Esophagus muscularis mucosa (tissue), 4 donors: ENCODE data around the gene PDX1. TPM values are rescaled to one million over a fixed set of nuclear protein-coding genes. Genes with fewer than 3 reads are reported as not detected.

Experiments
- DNase-seq: peaks from one replicate; pipeline ENCODE4 v3.0.0-alpha.2; 2017; ENCODE audit errors: extremely low spot score
- H3K27ac ChIP-seq, 4 donors: fragments of 200-600 bp; sonication (generic); replicated peaks in 1 of 4; 1 replicate in 3 of 4; 2 replicates in 1 of 4; pipeline ENCODE4 v1.5.1; 2016 to 2019; ENCODE audit warnings: mild to moderate bottlenecking in 1 of 4
- H3K27me3 ChIP-seq, 4 donors: fragments of 200-600 bp; sonication (generic); one replicate each; pipeline versions ENCODE4 v1.5.1 to v1.6.0; 2016 to 2019
- H3K36me3 ChIP-seq, 4 donors: fragments of 200-600 bp; sonication (generic); one replicate each; pipeline ENCODE4 v1.5.1; 2016 to 2019
- H3K4me1 ChIP-seq, 4 donors: fragments of 200-600 bp; sonication (generic); one replicate each; pipeline ENCODE4 v1.5.1; 2016 to 2019
- H3K4me3 ChIP-seq, 4 donors: fragments of 200-600 bp; sonication (generic); 1 replicate in 2 of 4; 2 replicates in 2 of 4; pipeline ENCODE4 v1.5.1; 2016 to 2019; ENCODE audit warnings: mild to moderate bottlenecking in 4 of 4, moderate library complexity in 1 of 4
- H3K9me3 ChIP-seq, 4 donors: fragments of 200-600 bp; sonication (generic); 1 replicate in 3 of 4; 2 replicates in 1 of 4; pipeline ENCODE4 v1.5.1; 2016 to 2019
- EP300 ChIP-seq: sonication (generic); formaldehyde crosslinking; IDR thresholded peaks from one replicate; pipeline ENCODE4 v1.6.1; 2017; ENCODE audit warnings: antibody characterized with exemption
- POLR2A ChIP-seq: fragments of 450-650 bp; IDR thresholded peaks from one replicate; pipeline ENCODE4 v1.6.1; 2017; ENCODE audit warnings: antibody characterized with exemption, moderate library complexity, mild to moderate bottlenecking, low read depth
- POLR2AphosphoS5 ChIP-seq, 2 donors: sonication (generic); formaldehyde crosslinking; IDR thresholded peaks; one replicate each; pipeline ENCODE4 v1.6.1; 2017; ENCODE audit warnings: antibody characterized with exemption in 2 of 2
- WGBS: methylation state at CpG from one replicate; pipeline ENCODE4 v1.1.5; 2018; 5-methylcytosine and 5-hydroxymethylcytosine counted together
- intact Hi-C: fragments of 100-400 bp; cut with DNase I; formaldehyde crosslinking; loops from one replicate; pipeline ENCODE4 v1.15.1; 2023
- total RNA-seq, 4 donors: library from RNA; depleted of rRNA; stranded (reverse); fragments of >200 nt; gene quantifications; one replicate each; pipeline versions ENCODE4 v1.1.0 to v1.2.1, GENCODE V29; 2016
- TF ChIP-seq, protein P1 (sequence below), 3 experiments: fragments of 200-600 bp in 2 of 3; fragments of 450-650 bp in 1 of 3; sonication (generic) in 2 of 3; IDR thresholded peaks; one replicate each; pipeline ENCODE4 v1.5.1; 2017 to 2019; ENCODE audit warnings: antibody characterized with exemption in 3 of 3, mild to moderate bottlenecking in 2 of 3, moderate library complexity in 1 of 3

The PDX1 gene
- total RNA-seq, 4 donors from 2014 or later: not detected

DNA sequence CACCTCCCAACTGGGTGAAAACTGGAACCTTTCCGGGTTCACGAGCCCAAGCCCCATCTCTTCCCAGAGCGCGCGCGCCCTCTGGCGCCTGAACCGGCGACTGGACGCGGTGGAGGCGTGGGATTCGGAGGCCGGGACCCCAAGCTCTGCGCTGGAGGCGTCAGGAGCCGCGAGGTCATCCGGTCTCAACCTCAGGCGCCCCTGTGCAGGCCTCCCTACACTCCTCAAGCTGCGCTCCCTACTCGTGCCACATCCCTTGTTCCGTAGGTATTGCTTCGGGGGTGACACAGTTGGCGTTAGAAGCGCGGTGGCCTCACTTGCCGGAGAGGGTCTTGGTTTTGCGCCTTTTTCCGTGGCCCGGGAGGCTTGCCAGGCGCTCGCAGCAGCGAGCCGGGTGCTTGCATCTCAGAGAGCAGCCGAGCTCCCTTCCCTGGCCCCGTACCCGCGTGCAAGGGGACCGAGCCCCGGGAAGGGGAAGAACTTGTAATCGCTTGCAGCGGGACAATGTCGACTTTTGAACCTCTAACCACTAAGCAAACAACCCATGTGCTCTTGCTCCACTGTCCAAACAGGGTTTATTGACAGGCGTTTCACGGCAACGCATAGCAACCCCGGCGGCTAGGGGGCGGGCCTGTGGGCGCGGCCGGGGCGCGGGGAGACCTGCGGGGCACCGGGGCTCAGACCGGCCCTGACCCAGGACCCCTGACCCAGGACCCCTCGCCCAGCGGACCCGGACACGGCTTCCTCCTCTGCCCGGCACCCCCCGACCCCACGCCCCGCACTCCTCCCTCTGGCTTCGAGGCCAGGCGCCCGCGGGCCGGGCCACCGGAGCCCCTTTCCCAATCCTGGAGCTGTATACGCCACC, 40.8 kb downstream of the PDX1 start:
- Histone ChIP-seq H3K27me3 (peaks cover 0 to 98% (median 75%) of the 10 kb centered on the region in 4 donors), H3K4me1 (peaks cover 18 to 25% (median 19%) of the 10 kb centered on the region in 4 donors), H3K36me3 (no peaks in the 10 kb centered on the region), H3K9me3 (no peaks in the 10 kb centered on the region), H3K27ac (no peak overlapping the region), H3K4me3 (peak overlapping the region; percentile 36 to 53 (median 42))
- DNase-seq: no peak
- 1% methylated on average over 18 of the region's 73 CpGs for WGBS
- intact Hi-C loops: no loop called here
- TF ChIP-seq, protein P1, sequence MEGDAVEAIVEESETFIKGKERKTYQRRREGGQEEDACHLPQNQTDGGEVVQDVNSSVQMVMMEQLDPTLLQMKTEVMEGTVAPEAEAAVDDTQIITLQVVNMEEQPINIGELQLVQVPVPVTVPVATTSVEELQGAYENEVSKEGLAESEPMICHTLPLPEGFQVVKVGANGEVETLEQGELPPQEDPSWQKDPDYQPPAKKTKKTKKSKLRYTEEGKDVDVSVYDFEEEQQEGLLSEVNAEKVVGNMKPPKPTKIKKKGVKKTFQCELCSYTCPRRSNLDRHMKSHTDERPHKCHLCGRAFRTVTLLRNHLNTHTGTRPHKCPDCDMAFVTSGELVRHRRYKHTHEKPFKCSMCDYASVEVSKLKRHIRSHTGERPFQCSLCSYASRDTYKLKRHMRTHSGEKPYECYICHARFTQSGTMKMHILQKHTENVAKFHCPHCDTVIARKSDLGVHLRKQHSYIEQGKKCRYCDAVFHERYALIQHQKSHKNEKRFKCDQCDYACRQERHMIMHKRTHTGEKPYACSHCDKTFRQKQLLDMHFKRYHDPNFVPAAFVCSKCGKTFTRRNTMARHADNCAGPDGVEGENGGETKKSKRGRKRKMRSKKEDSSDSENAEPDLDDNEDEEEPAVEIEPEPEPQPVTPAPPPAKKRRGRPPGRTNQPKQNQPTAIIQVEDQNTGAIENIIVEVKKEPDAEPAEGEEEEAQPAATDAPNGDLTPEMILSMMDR (IDR thresholded peaks at IDR 0.05): peak in 1 of 3 experiments; percentile 31
- no peak for TF ChIP-seq EP300

DNA sequence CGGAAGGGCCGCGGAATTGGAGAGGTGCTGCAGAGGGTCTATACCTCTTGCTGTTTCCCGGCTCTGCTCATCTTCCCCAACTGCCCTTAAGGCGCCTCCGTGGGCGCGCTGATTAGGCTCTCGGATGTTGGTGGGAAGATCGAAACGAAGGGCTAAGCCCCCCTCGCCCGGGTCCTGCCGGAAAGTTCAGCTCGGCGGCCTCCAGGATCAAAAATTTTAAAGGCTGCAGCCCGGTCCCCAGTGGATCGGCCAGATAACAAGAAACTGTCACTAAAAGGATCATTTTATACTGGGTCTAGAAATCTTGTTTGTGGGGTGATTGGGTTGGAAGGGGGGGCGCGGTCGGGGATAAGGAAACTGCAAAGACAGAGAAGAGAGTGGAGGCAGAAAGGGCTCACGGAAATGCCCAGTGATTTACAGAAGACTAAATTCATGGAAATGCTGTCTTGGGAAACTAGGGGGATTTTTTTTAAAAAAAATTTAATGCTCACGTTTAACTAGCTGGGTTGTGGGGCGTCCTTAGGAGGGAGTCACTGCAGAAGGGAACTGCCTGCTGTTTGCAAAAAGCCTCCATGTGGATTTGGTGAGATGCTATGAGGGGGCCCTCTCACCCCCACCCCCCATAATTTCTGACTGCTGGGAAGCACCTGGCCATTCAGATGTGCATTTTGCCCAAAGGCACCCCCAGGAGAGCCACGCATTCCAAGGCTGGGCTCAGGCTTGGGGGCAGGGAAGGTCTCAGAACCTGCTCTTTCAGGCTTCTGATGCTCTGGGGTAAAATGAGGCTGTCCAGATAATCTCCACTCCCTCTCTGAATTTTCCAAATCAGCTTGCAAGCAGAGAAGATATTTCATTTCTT, 41.7 kb downstream of the PDX1 start:
- Histone ChIP-seq H3K36me3 (no peaks in the 10 kb centered on the region), H3K27me3 (peaks cover 0 to 98% (median 76%) of the 10 kb centered on the region in 4 donors), H3K9me3 (no peaks in the 10 kb centered on the region), H3K4me3 (peak overlapping the region; percentile 36 to 53 (median 42)), H3K4me1 (peaks cover 20 to 33% (median 25%) of the 10 kb centered on the region in 4 donors), H3K27ac (no peak overlapping the region)
- TF ChIP-seq EP300: no peak
- TF ChIP-seq, protein P1 (IDR thresholded peaks at IDR 0.05): no peak
- TF ChIP-seq POLR2A: no peak
- TF ChIP-seq POLR2AphosphoS5 (IDR thresholded peaks at IDR 0.05): no peak
- no peak for DNase-seq
- intact Hi-C loops: no loop called here
- WGBS: 15% methylated on average over 18 of the region's 25 CpGs

DNA sequence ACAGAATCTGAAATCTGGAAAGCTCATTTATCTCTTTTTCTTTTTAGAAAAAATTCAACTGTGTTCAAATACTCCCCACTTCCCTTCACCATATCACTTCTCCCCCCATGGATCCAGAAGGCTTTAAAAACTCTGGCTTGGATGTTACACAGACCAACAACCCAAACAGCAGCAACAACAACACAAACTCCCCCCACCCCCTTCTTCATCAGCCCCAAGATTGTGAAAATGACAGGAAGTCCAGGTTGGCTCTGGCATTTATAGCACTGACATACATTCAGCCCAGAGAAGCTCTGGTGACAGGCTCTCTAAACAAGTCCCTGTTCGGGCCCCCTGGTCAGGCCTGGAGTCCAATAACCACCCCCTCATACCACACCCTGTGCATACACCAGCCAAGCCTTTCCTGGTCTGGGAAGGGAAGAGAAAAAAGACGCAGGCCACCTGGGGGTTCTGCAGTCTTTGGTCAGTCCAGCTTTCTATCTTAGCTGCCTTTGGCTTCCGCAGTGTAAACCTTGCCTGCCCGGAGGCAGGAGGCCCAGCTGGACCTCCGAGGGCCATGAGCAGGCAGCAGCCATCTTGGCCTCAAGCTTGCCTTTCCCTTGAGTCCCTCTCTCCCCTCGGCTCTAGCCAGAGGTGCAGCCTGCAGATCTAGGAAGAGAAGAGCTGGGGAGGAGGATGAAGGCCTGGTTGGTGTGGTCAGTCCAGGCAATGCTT, 42.5 kb downstream of the PDX1 start:
- peaks cover 20 to 40% (median 32%) of the 10 kb centered on the region in 4 donors for H3K4me1 ChIP-seq
- no peak overlapping the region for H3K27ac ChIP-seq
- WGBS: 57% methylated on average over 5 of the region's 6 CpGs
- peaks cover 0 to 98% (median 80%) of the 10 kb centered on the region in 4 donors for H3K27me3 ChIP-seq
- intact Hi-C loops: no loop called here
- TF ChIP-seq, protein P1 (IDR thresholded peaks at IDR 0.05): no peak
- TF ChIP-seq POLR2AphosphoS5 (IDR thresholded peaks at IDR 0.05) (no peak), POLR2A (no peak), EP300 (no peak)
- no peaks in the 10 kb centered on the region for H3K9me3 ChIP-seq
- no peaks in the 10 kb centered on the region for H3K36me3 ChIP-seq
- DNase-seq: no peak
- no peak overlapping the region for H3K4me3 ChIP-seq

DNA sequence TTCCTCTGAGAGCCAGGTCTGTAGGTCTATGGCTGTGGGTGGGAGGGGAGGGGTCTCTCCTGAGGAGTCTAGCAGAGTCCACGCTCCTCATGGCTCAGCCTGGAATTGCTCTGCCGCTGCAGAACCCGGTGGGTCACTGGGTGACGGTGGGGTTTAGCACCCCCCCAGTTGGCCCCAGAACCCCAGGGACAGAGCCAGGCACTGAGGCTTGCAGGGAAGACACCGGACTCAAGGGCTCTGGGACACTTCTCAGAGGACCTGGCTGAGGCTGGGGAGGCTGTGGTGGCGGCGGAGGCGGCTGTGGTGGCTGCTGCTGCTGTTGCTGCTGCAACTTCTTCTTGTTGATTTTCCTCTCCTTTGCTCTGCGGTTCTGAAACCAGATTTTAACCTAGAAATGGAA, 43.2 kb downstream of the PDX1 start:
- 71% methylated on average over 9 of the region's 9 CpGs for WGBS

More for the DNA sequence above, 43.2 kb downstream of the PDX1 start:
- H3K4me3 ChIP-seq: no peak overlapping the region
- no peaks in the 10 kb centered on the region for H3K36me3 ChIP-seq
- peaks cover 0 to 98% (median 83%) of the 10 kb centered on the region in 4 donors for H3K27me3 ChIP-seq
- TF ChIP-seq, protein P1 (IDR thresholded peaks at IDR 0.05): no peak
- TF ChIP-seq EP300: no peak
- no peak for TF ChIP-seq POLR2AphosphoS5 (IDR thresholded peaks at IDR 0.05)
- no peak for TF ChIP-seq POLR2A
- H3K27ac ChIP-seq: no peak overlapping the region
- peaks cover 20 to 47% (median 36%) of the 10 kb centered on the region in 4 donors for H3K4me1 ChIP-seq
- no peak for DNase-seq
- intact Hi-C loops: no loop called here
- H3K9me3 ChIP-seq: no peaks in the 10 kb centered on the region
